CD4-positive, CD25-positive, alpha-beta regulatory T cell (primary cell): ENCODE data around the gene CUL2. TPM values are rescaled to one million over a fixed set of nuclear protein-coding genes. Genes with fewer than 3 reads are reported as not detected.
A peak's percentile ranks its signal among the peaks of the same experiment; 100 is the strongest.
"Not testable (repeated sequence)": the region's sequence is repeated elsewhere in the genome, so short reads cannot be mapped to it uniquely, and the experiment has no call there.

ENCODE experiments used
- ATAC-seq, 2 donors: fragments of 150-1000 bp; cut with Tn5 transposase; one replicate each; pipeline ENCODE4 v1.10.0; 2021; ENCODE audit warnings: low read depth in 2 of 2, moderate number of reproducible peaks in 2 of 2, moderate library complexity in 1 of 2
- DNase-seq, 3 donors: peaks; one replicate each; pipeline versions ENCODE4 v3.0.0 to v3.0.0-alpha.2; 2012 to 2022; ENCODE audit warnings: mixed read lengths in 1 of 3
- H3K27ac ChIP-seq: one replicate; pipeline ENCODE4 v1.7.0; 2013; ENCODE audit warnings: mild to moderate bottlenecking, low read length; ENCODE audit not compliant: insufficient read depth, poor library complexity, severe bottlenecking
- H3K27me3 ChIP-seq: one replicate; pipeline ENCODE4 v1.7.0; 2013; ENCODE audit warnings: low read length; ENCODE audit not compliant: control insufficient read depth, insufficient read depth
- H3K36me3 ChIP-seq: one replicate; pipeline ENCODE4 v1.7.0; 2013; ENCODE audit warnings: mild to moderate bottlenecking, low read length, moderate library complexity; ENCODE audit not compliant: control insufficient read depth, insufficient read depth
- H3K4me1 ChIP-seq: 2 replicates; pipeline ENCODE4 v1.7.0; 2013; ENCODE audit warnings: mild to moderate bottlenecking, low read length; ENCODE audit not compliant: insufficient read depth, control insufficient read depth, poor library complexity, severe bottlenecking
- H3K4me3 ChIP-seq: one replicate; pipeline ENCODE4 v1.7.0; 2013; ENCODE audit warnings: low read depth, mild to moderate bottlenecking, low read length, moderate library complexity
- H3K9me3 ChIP-seq, 2 experiments: 1 replicate in 1 of 2; 2 replicates in 1 of 2; pipeline ENCODE4 v1.7.0; 2013; ENCODE audit warnings: low read length in 2 of 2, mild to moderate bottlenecking in 1 of 2, moderate library complexity in 1 of 2; ENCODE audit not compliant: control insufficient read depth in 2 of 2
- H3K27ac Mint-ChIP-seq, 3 donors: one replicate each; pipeline ENCODE4 v1.8.0; 2020 to 2022; ENCODE audit warnings: mild to moderate bottlenecking in 3 of 3, mixed read lengths in 3 of 3, moderate library complexity in 2 of 3
- H3K27me3 Mint-ChIP-seq: one replicate; pipeline ENCODE4 v1.8.0; 2022; ENCODE audit warnings: mild to moderate bottlenecking, mixed read lengths
- H3K36me3 Mint-ChIP-seq: one replicate; pipeline ENCODE4 v1.8.0; 2020; ENCODE audit warnings: mixed read lengths
- H3K4me1 Mint-ChIP-seq, 4 donors: one replicate each; pipeline ENCODE4 v1.8.0; 2020 to 2022; ENCODE audit warnings: mixed read lengths in 4 of 4, mild to moderate bottlenecking in 1 of 4
- H3K4me3 Mint-ChIP-seq, 4 donors: one replicate each; pipeline ENCODE4 v1.8.0; 2020 to 2022; ENCODE audit warnings: mild to moderate bottlenecking in 4 of 4, mixed read lengths in 4 of 4, moderate library complexity in 3 of 4
- H3K9me3 Mint-ChIP-seq, 7 donors: one replicate each; pipeline ENCODE4 v1.8.0; 2020 to 2022; ENCODE audit warnings: mixed read lengths in 7 of 7, mild to moderate bottlenecking in 3 of 7, moderate library complexity in 2 of 7
- polyA plus RNA-seq, 4 donors: library from polyadenylated mRNA; unstranded; fragments of 300-500 nt; fragmentation: Illumina TruSeq; gene quantifications; one replicate each; pipeline ENCODE4 v1.2.3, GENCODE V29; 2021
- total RNA-seq: library from RNA; stranded (reverse); gene quantifications from one replicate; pipeline ENCODE4 v1.2.3, GENCODE V29; 2022

CUL2 gene
- total and polyA plus RNA-seq, 5 donors from 2014 or later, result 23.6 to 39.5 (median 27.2) TPM

DNA sequence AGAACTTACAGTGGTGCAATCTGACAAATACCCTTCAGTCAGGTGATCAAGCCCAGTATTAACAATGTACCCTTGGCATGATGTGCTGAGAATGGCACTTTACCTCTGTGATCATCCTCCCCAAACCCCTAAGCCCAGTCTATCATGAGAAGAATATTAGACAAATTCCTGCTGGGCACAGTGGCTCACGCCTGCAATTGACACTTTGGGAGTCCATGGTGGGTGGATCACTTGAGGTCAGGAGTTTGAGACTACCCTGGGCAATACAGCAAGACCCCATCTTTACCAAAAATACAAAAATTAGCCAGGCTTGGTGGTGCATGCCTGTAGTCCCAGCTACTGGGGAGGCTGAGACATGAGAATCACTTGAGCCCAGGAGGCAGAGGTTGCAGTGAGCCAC lies 7.4 kb upstream of the CUL2 start:
- Histone ChIP-seq H3K9me3 (no peaks in the 10 kb centered on the region), H3K4me3 (no peak overlapping the region)
- no peak for ATAC-seq

GRCh38 chr10:35096312-35096711 lies 6.2 kb upstream of the CUL2 start:
- no peak for ATAC-seq
- no peaks in the 10 kb centered on the region for H3K36me3 Mint-ChIP-seq

More for the DNA sequence above, 7.4 kb upstream of the CUL2 start:
- Histone ChIP-seq H3K4me1 (no peaks in the 10 kb centered on the region), H3K27me3 (peaks cover 5% of the 10 kb centered on the region), H3K27ac (no peak overlapping the region), H3K36me3 (no peaks in the 10 kb centered on the region)
- Mint-ChIP-seq H3K27ac (no peak overlapping the region), H3K27me3 (peaks cover 25% of the 10 kb centered on the region), H3K4me3 (no peak overlapping the region), H3K36me3 (no peaks in the 10 kb centered on the region), H3K9me3 (peaks cover 0 to 5% (median 0%) of the 10 kb centered on the region in 7 donors), H3K4me1 (no peaks in the 10 kb centered on the region)
- DNase-seq, result no peak

GRCh38 chr10:35092851-35093250 lies 2.7 kb upstream of the CUL2 start:
- Mint-ChIP-seq H3K36me3 (peaks cover 3% of the 10 kb centered on the region), H3K9me3 (peaks cover 0 to 5% (median 0%) of the 10 kb centered on the region in 7 donors), H3K4me3 (peak overlapping the region in 2 of 4 donors; percentile 45 to 63), H3K27ac (no peak overlapping the region), H3K4me1 (peaks cover 8 to 29% (median 21%) of the 10 kb centered on the region in 4 donors), H3K27me3 (peaks cover 14% of the 10 kb centered on the region)
- peaks cover 5% of the 10 kb centered on the region for H3K27me3 ChIP-seq
- no peak for DNase-seq
- no peaks in the 10 kb centered on the region for H3K9me3 ChIP-seq
- H3K4me1 ChIP-seq, result peaks cover 22% of the 10 kb centered on the region
- no peaks in the 10 kb centered on the region for H3K36me3 ChIP-seq
- no peak for ATAC-seq
- no peak overlapping the region for H3K4me3 ChIP-seq
- H3K27ac ChIP-seq, result no peak overlapping the region

More at GRCh38 chr10:35096312-35096711, 6.2 kb upstream of the CUL2 start:
- no peaks in the 10 kb centered on the region for H3K9me3 ChIP-seq
- Mint-ChIP-seq H3K4me3 (no peak overlapping the region), H3K9me3 (peaks cover 0 to 5% (median 0%) of the 10 kb centered on the region in 7 donors), H3K27me3 (peaks cover 25% of the 10 kb centered on the region), H3K4me1 (peaks cover under 1 to 2% (median 2%) of the 10 kb centered on the region in 4 donors), H3K27ac (no peak overlapping the region)
- no peak overlapping the region for H3K27ac ChIP-seq
- no peaks in the 10 kb centered on the region for H3K36me3 ChIP-seq
- no peak overlapping the region for H3K4me3 ChIP-seq
- H3K4me1 ChIP-seq, result no peaks in the 10 kb centered on the region
- peaks cover 5% of the 10 kb centered on the region for H3K27me3 ChIP-seq
- no peak for DNase-seq

- peaks cover 14 to 36% (median 28%) of the 10 kb centered on the region in 4 donors for H3K4me1 Mint-ChIP-seq
- H3K27me3 ChIP-seq, result peaks cover 2% of the 10 kb centered on the region
- no peak overlapping the region for H3K4me3 ChIP-seq
- peaks cover 9% of the 10 kb centered on the region for H3K36me3 Mint-ChIP-seq
- H3K27ac ChIP-seq, result no peak overlapping the region
- peaks cover 0 to 5% (median 0%) of the 10 kb centered on the region in 7 donors for H3K9me3 Mint-ChIP-seq
- H3K27ac Mint-ChIP-seq, result no peak overlapping the region
- ATAC-seq (no peak), DNase-seq (no peak)
- H3K4me1 ChIP-seq, result peaks cover 28% of the 10 kb centered on the region
- peak overlapping the region in 2 of 4 donors; percentile 45 to 63 for H3K4me3 Mint-ChIP-seq
- peaks cover 3% of the 10 kb centered on the region for H3K36me3 ChIP-seq
- peaks cover 12% of the 10 kb centered on the region for H3K27me3 Mint-ChIP-seq
- no peaks in the 10 kb centered on the region for H3K9me3 ChIP-seq
Observed at GRCh38 chr10:35091994-35092790, 2.1 kb upstream of the CUL2 start.

DNA sequence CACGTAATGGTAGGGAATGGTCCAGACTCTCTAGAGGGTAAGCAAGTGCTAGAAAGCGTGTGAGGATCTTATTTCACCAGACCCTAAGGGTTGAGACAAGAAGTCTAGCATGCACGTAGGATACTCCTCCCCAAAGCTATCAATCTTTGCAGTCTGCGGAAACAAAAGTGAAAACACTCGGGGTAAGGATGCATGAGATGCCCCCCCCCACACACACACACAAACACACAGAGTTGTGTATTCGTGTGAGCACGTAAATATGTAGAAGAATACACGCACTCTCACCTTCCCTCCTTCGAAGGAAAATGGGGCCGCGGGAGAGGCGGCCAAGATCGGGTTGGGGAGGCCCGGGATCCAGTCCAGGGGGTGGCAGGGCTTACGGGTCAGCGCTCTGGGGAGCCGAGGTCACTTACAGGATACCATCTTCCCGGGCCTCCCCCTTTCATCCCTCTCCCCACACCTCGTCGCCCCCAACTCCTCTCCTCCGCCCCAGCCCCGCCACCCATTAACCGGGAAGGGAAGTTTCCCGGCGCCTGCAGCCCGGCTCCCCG lies 455 bp downstream of the CUL2 start:
- H3K4me3 ChIP-seq, result peak overlapping the region; percentile 99
- H3K27me3 ChIP-seq, result no peaks in the 10 kb centered on the region
- H3K4me1 ChIP-seq, result peaks cover 47% of the 10 kb centered on the region
- peaks cover 27 to 56% (median 42%) of the 10 kb centered on the region in 4 donors for H3K4me1 Mint-ChIP-seq
- H3K27me3 Mint-ChIP-seq, result no peaks in the 10 kb centered on the region
- peak overlapping the region; percentile 82 to 98 (median 93) for H3K27ac Mint-ChIP-seq
- H3K27ac ChIP-seq, result peak overlapping the region; percentile 97
- peaks cover 0 to 5% (median 0%) of the 10 kb centered on the region in 7 donors for H3K9me3 Mint-ChIP-seq
- H3K4me3 Mint-ChIP-seq, result peak overlapping the region; percentile 90 to 98 (median 96)
- H3K9me3 ChIP-seq, result no peaks in the 10 kb centered on the region
- peaks cover 5% of the 10 kb centered on the region for H3K36me3 ChIP-seq
- H3K36me3 Mint-ChIP-seq, result peaks cover 14% of the 10 kb centered on the region
- peak in 2 of 3 donors; percentile 27 to 74 for DNase-seq
- ATAC-seq, result peak in 1 of 2 donors; percentile 22

DNA sequence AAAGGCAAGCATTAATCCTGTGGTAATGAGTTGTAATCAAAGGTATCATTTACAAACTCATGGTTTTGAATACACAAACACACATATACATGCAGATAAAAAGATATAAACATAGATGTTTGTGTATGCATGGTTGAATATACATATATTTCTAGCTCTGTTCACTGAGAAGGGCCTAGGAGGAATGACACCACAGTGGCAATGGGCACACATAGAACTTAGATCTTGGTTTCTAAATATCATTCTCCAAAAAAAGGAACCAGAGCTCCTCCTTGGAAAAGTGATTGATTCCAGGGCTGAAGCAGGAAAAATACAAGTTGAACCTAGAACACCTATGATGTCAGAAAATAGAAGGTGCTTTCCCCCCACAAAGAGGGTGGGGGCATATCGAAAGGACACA lies 6.9 kb downstream of the CUL2 start:
- Histone ChIP-seq H3K4me1 (peaks cover 28% of the 10 kb centered on the region), H3K4me3 (no peak overlapping the region), H3K27me3 (no peaks in the 10 kb centered on the region), H3K36me3 (peaks cover 12% of the 10 kb centered on the region), H3K27ac (no peak overlapping the region), H3K9me3 (no peaks in the 10 kb centered on the region)
- ATAC-seq, result no peak
- H3K36me3 Mint-ChIP-seq, result peaks cover 38% of the 10 kb centered on the region
- H3K27me3 Mint-ChIP-seq, result no peaks in the 10 kb centered on the region
- peaks cover 46 to 77% (median 57%) of the 10 kb centered on the region in 4 donors for H3K4me1 Mint-ChIP-seq
- no peak for DNase-seq
- peak overlapping the region in 1 of 4 donors; percentile 64 for H3K4me3 Mint-ChIP-seq
- H3K27ac Mint-ChIP-seq, result no peak overlapping the region
- H3K9me3 Mint-ChIP-seq, result peaks cover 0 to 1% (median 0%) of the 10 kb centered on the region in 7 donors

GRCh38 chr10:35080261-35080660 lies 9.9 kb downstream of the CUL2 start:
- H3K4me3 ChIP-seq, ATAC-seq, H3K27me3 ChIP-seq, H3K4me1 ChIP-seq, H3K27ac ChIP-seq, H3K27me3 Mint-ChIP-seq, DNase-seq, H3K4me3 Mint-ChIP-seq, H3K9me3 ChIP-seq, H3K9me3 Mint-ChIP-seq, H3K27ac Mint-ChIP-seq: not testable (repeated sequence)
- H3K36me3 ChIP-seq, result peaks cover 10% of the 10 kb centered on the region
- peaks cover 36 to 60% (median 41%) of the 10 kb centered on the region in 4 donors for H3K4me1 Mint-ChIP-seq
- peaks cover 24% of the 10 kb centered on the region for H3K36me3 Mint-ChIP-seq
